HG02870 (cell line): ENCODE data around the gene BAIAP2L2.
"Not testable (repeated sequence)": the region's sequence is repeated elsewhere in the genome, so short reads cannot be mapped to it uniquely, and the experiment has no call there.

Experiments used
- ATAC-seq: cut with Tn5 transposase; IDR thresholded peaks from one replicate; pipeline ENCODE4 v1.9.1; 2021; ENCODE audit warnings: mild to moderate bottlenecking, moderate library complexity; ENCODE audit not compliant: unreplicated experiment

Gene BAIAP2L2, protein sequence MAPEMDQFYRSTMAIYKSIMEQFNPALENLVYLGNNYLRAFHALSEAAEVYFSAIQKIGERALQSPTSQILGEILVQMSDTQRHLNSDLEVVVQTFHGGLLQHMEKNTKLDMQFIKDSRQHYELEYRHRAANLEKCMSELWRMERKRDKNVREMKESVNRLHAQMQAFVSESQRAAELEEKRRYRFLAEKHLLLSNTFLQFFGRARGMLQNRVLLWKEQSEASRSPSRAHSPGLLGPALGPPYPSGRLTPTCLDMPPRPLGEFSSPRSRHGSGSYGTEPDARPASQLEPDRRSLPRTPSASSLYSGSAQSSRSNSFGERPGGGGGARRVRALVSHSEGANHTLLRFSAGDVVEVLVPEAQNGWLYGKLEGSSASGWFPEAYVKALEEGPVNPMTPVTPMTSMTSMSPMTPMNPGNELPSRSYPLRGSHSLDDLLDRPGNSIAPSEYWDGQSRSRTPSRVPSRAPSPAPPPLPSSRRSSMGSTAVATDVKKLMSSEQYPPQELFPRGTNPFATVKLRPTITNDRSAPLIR

DNA sequence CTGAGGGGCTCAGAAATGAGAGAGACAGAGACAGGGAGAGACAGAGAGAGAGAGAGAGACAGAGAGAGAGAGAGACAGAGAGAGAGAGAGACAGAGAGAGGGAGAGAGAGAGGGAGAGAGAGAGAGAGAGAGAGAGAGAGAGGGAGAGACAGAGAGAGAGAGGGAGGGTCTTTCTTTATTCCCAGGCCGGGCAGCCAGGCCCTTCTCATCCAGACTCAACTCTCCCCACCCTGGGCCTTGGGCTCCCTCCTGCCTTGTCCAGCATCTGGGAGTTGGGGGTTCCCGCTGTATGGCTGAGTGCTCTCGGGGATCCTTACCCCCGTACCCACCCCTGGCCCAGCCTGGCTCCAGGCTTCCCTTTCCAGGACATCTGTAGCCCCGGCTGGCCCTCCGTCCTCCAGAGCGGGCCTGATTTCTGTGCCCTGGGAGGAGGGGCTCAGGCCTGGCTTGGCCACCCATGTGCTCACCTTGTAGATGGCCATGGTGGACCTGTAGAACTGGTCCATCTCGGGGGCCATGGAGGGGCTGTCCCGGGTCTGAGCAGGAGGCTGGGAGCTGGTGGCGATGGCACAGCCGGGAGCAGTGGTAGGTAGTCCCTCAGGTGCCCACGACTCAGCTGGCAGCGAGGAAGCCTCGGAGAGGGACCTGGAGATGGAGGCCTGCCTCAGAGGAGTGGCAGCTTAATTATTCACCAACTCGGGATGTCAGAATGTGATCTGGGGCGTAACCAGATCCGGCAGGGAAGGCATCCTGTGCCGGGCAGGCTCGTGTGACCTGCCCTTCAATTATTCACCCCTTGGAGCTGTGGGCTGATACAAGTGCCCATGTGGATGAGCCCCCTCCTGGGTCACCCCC is at the start of gene BAIAP2L2:
Gene BAIAP2L2, minus strand, starts transcription at position 677 of the 855 bp plus-strand sequence. Its CDS starts 159 bp downstream, at position 518.
- no peak for ATAC-seq

DNA sequence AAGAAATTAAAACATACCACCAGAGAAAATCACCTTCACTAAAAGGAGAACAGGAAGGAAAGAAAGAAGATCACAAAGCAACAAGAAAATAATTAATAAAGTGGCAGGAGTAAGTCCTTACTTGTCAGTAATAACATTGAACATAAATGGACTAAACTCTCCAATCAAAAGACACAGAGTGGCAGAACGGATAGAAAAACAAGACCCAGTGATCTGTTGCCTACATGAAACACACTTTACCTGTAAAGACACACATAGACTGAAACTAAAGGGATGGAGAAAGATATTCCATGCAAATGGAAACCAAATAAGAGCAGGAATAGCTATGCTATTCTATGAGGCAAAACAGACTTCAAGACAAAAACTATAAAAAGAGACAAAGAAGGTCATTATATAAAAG is 45.2 kb upstream of the BAIAP2L2 start:
- no peak for ATAC-seq

DNA sequence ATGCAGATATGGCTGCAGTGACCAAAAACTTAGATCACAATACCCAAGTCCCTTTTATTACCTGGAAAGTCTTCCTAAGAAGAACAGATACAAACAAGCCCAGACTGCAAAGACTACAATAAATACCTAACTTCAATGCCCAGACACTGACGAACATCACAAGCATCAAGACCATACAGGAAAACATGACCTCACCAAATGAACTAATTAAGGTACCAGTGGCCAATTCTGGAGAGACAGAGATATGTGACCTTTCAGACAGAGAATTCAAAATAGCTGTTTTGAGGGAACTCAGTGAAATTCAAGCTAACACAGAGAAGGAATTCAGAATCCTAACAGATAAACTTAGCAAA is 44.1 kb upstream of the BAIAP2L2 start:
- not testable (repeated sequence) for ATAC-seq

DNA sequence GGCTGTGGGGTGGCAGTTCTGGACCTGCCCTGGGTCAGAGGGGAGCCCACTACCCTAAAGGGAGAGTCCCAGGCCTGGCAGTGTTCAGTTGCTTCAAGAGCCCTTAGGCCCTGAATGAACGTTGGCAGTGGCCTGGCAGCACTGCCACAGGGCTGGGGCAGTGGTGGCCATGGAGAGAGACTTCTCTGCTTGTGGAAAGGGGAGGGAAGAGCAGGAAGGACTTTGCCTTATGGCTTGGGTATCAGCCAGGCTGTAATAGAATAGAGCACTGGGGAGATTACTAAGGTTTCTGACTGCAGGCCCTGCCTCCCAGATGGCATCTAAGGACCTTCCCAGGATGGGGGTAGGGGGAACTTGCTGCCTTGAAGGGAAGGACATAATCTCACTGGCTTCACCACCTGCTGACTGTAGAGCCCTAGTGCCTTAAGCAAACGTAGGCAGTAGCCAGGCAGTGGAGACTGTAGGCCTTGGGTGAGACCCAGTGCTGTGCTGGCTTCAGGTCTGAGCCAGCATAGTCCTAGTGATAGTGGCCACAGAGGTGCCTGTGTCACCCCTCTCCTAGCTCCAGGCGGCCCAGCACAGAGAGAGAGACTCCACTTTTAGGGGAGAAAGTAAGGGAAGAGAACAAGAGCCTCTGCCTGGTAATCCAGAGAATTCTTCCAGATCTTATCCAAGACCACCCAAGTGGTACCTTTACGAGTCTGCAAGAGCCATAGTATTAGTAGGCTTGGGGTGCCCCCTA is 43.5 kb upstream of the BAIAP2L2 start:
- ATAC-seq = no peak

DNA sequence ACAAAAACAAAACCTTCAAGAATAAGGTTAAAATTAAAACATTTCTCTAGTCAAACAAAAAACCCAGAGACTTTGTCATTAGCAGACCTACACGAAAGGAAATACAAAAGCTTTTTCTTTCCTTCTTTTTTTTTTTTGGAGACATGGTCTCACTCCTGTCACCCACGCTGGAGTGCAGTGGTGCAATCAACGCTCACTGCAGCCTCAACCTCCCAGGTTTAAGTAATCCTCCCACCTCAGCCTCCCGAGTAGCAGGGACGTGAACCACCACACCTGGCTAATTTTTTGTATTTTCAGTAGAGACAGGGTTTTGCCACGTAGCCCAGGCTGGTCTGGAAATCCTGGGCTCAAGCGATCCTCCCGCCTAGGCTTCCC is 40.6 kb upstream of the BAIAP2L2 start:
- ATAC-seq = no peak

DNA sequence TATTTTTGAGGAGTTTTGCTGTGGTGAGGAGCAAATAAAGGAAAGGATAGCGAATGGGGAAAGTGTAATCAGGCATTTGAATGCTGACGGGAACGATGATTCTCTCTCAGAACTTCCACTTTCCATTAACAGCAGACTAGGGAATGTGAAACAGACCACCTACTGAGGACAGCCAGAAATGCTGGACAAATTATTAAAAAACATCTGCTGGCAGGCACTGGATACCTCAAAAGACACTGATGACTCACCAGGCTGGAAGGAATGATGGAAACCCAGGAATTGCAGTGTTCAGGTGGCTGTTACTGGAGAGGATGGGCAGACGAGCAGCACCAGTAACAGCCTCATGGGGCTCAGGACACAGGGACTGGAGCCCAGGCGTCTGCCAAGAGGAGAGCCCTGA is 37.8 kb upstream of the BAIAP2L2 start:
- no peak for ATAC-seq

DNA sequence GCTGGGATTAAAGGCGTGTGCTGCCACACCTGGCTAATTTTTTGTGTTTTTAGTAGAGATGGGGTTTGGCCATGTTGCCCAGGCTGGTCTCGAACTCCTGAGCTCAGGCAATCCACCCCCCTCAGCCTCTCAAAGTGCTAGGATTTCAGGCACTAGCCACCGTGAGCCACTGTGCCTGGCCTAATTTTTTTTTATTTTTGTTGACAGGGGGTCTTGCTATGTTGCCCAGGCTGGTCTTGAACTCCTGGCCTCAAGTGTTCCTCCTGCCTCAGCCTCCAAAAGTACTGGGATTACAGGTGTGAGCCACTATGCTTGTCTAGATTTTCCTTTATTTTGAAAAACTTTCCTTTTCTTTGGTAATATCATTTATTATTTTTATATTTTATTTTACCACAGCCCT is 35.7 kb upstream of the BAIAP2L2 start:
- not testable (repeated sequence) for ATAC-seq

DNA sequence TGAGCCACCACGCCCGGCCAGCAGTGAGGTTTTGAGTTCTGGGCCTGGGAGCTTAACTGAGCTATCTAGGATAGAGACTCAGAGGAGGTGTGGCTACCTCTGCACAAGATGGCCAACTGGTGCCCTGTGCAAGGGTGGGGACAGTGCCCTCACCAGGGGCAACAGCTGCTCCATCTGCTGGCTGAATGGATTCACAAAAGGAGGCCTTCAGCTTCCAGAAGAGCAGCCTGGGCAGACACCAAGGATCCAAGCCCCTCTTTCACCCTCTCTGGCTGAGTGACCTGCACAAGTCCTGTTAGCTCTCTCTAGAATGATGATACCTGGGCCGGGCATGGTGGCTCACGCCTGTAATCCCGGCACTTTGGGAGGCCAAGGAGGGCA is 33.5 kb upstream of the BAIAP2L2 start:
- no peak for ATAC-seq

DNA sequence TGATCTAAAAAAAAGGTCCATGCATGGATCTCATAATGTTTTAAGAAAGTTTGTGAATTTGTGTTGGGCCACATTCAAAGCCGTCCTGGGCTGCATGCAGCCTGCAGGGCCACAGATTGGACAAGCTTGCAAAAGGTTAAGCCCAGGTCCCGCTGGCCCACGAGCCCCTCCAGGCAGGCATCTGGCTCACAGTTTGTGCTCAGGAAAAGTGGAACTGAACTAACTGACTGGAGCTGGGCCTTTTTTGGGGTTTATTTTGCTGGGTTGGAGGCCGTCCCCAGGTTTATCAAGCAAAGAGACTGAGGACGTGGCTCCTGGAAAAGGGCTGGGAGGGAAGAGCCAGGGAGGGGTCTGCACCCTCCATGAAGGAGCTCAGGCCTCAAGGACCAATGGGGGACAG is 32.1 kb upstream of the BAIAP2L2 start:
- ATAC-seq = no peak

DNA sequence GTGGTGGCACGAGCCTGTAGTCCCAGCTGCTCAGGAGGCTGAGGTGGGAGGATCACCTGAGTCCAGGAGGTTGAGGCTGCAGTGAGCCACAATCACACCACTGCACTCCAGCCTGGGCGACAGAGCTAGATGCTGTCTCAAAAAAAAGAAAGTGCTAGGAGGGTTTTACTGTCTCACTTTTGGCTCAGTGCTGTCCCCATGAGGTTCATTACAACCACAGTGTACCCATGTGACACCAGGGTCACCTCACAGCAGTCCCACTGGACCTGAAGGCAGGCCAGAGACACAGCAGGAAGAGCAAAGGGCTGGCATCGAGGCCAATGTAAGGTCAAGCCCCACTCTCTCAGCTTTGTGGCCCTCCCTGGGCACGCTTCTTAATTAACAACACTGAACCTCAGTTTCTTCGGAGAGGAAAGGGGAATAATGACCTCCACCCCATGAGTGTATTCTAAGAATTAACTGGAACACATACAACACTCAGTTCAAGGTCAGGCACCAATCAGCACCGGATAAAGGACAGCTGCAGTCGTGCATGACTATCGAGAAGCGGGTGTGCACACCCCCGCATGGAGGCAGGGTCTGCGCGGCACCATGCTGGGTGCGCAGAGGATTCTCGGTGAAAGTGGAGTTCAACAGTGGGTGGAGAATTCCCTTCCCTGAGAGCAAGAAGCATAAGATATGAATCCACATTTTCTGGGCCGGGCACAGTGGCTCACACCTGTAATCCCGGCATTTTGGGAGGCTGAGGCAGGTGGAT is 30.9 kb upstream of the BAIAP2L2 start:
- ATAC-seq = no peak

DNA sequence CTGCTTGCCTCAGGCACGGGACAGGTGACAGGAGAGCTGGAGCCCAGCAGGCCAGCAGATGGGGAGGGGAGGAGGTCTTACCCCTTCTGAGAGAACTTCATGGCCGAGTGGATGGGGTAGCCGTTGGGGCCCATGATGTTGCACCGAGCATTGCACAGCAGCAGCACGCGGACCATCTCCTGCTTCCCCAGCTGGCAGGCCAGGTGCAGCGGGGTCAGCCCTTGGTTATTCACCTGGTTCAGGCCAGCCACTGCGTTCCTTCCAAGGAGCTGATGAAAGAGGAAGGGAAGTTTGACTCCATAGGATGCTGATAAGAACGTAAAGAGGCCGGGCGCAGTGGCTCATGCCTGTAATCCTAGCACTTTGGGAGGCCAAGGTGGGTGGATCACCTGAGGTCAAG is 29.4 kb upstream of the BAIAP2L2 start:
- no peak for ATAC-seq

DNA sequence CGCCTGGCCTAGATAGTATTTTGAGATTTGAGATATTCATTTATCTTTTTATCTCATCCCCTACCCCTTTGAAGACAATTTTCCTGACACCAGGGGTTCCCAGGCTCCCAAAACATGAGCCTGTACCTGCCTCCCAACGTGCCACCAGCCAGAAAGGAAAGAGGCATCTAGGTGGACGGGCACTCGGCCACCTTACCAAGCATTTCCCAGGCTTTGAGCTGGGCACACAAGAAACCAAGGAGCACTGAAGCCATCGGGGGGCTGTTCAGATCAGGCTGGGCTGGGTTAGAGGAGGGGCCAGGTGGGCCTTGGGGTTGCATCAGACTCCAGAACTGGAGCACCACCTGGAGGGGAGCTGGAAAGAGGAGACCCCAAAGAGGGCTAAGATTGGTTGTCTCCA is 28.5 kb upstream of the BAIAP2L2 start:
- ATAC-seq = no peak

DNA sequence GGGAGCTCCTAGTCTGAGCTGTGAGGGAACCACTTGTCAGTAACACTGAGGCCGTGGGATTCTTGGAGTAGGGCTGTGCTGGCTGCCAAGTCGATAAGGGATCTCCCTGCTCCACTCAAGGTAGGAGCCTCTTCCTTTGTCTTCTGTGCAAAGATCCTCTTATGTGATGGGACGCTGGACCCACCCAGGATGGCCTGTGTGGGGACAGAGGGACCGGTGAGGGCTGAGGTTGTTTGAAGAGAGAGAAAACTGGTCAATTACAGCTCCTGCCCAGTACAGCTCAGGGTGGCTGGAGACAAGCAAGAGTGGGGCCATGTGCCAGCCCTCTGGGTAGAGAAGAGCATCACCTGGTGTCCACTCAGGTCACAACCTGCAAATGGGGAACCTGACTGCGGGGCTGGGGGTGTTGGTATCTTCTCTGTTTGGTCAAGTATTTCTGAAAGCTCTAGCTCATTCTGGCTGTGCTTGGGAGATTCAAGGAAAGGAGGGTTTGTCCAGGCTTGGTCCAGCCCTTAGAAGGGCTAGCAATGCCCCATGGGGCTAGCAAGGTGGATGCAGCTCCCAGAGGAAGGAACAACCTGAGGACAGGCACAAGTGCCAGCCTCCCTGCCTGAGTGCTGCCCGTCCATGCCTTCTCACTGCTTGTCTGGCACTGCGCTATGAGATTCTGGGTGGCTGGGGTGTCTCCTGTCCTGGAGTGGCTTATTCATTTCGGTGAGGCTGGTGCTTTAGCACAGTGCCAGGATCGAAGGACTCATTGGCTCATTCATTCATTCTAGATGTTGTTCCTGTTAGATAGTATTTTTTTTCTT is 27.6 kb upstream of the BAIAP2L2 start:
- ATAC-seq = no peak

DNA sequence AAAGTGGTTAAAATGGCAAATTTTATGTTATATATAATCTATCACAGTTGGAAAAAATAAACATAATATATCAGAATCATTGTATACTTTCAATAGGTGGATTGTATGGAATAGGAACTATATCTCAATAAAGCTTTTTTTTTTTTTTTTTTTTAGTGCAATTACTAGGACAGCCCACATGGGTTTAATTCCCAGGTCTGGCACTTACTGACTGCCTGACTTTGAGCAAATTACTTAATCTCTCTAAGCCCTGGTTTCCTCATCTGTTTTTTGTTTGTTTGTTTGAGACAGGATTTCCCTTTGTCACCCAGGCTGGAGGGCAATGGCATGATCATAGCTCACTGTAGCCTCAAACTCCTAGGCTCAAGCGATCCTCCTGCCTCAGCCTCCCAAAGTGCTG is 26.1 kb upstream of the BAIAP2L2 start:
- ATAC-seq = no peak

DNA sequence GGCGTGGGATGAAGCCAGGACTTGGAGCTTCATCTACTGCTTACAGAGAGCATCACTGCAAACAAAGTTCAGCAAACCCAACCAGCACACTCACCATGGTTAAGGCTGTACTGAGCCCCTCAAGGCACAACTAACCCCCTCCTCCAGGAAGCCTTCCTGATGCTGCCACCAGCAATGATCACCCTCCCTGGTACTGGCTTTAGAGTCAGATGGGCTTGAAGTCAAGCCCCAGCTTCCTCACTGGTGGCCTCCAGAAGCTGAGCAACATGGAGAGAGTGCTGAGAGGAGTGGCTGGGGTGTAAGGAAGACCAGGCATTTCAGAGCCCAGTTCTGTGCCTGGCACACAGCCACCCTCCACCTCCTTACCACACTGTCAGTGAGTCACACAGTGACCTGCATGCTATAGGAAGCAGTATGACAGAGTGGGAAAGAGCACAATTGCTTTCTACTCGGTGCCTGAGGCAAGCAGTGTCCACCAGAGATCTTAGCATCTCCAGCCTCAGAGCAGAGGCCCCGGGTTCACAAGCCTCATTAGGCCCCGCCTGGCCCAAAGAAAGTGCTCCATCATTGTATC is 24.7 kb upstream of the BAIAP2L2 start:
- ATAC-seq = no peak

DNA sequence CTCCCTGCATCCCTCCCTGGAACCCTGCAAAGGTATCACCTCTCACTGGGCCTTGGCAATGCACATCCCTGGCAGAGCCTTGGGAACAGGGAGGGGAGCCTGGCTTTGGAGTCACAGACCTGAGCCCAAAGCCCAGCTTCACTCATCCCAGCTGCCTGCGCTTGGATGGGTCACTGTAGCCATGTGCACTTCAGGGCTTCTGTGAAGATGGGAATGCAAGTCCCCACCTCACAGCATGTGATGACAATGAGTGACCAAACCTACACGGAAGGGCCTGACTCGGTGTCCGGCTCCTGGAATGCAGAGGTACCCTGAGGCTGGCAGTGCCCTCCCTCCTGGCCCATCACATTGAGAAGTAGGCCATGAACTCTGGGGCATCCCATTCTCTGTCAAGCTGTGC is 22.8 kb upstream of the BAIAP2L2 start:
- no peak for ATAC-seq

DNA sequence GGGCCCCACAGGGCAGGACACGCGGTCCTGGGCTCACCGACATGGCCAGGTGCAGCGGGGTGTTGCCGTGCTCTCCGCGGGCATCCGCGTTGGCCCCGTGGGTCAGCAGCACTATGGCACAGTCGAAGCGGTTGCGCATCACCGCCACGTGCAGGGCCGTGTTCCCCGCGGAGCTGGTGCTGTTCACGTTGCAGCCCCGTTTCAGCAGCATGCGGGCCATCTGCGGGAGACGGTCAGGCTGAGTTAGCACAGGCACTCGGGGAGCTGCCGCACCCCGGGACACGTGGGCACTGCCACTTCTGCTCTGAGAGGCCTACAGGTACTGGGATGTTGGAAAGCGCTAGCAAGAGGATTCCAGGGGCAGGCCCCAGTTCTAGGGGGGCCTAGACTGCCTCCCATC is 22.3 kb upstream of the BAIAP2L2 start:
- ATAC-seq = no peak

DNA sequence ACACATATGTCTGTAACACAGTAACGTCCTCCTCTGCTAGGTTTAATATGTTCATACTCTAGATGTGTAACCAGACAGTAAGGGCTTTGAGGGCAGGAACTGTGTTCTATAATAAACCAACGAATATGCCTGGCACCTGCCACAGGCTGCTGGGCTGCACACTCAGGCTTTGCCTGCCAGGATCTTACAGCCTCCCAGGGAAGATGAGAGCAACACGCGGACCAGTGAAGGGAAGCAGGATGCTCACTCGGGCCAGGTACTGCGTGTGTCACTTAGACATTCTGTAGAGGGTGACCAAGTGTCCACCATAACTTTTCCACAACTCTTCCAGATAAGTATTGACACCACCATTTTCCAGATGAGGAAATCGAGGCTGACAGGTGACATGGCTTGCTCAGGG is 21.7 kb upstream of the BAIAP2L2 start:
- no peak for ATAC-seq

DNA sequence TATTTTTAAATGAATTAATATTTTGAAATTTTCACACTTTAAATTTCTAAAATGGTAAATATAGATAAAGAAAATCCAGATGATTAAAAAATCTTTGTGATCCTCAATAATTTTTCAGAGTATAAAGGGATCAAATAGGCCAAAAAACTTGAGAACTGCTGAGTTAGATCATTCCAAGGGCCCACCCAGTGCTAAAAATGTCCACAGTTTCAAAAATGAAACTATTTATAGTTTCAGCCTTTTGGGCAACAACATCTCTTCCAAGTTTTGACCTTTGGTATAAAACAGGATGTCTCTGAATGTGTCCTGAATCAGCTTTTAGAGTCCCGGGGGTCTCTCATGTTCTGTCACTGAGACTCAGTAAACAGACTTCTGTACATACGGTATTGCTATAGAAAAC is 20.9 kb upstream of the BAIAP2L2 start:
- ATAC-seq = no peak
